ENCODE data around the gene NOTO. TPM values are rescaled to one million over a fixed set of nuclear protein-coding genes. Genes with fewer than 3 reads are reported as not detected.

NOTO gene
- total RNA-seq, 1 experiment from 2014 or later = 0.66 TPM

GRCh38 chr2:73253901-73254300 is 51.5 kb downstream of the NOTO start:
- no peak overlapping the region for H3K4me2 ChIP-seq (ENCODE audit: insufficient read depth, insufficient read length, low read length)
- H4K8ac ChIP-seq (replicated peaks; ENCODE audit: insufficient read length, low read depth, low read length) = no peak overlapping the region
- H2BK12ac ChIP-seq (ENCODE audit: insufficient read length, low read depth, low read length) = no peak overlapping the region
- H3K79me2 ChIP-seq (ENCODE audit: insufficient read depth, low read length) = no peaks in the 10 kb centered on the region
- no peak overlapping the region for H3K4me3 Mint-ChIP-seq
- no peak overlapping the region for H3K23ac ChIP-seq (ENCODE audit: insufficient read length, low read depth, low read length)
- H3K56ac ChIP-seq (ENCODE audit: insufficient read length, low read depth, low read length) = no peak overlapping the region
- H2BK15ac ChIP-seq (ENCODE audit: low read depth, low read length) = no peak overlapping the region
- no peak overlapping the region for H3K18ac ChIP-seq (ENCODE audit: insufficient read length, low read depth, low read length)
- H4K20me1 ChIP-seq (ENCODE audit: control insufficient read depth, insufficient read depth, insufficient read length) = no peaks in the 10 kb centered on the region
- H3K4me1 Mint-ChIP-seq = peaks cover 10 to 16% of the 10 kb centered on the region in 2 experiments
- H3T11ph ChIP-seq (ENCODE audit: low read length) = no peak overlapping the region
- H2BK120ac ChIP-seq (ENCODE audit: low read depth, low read length, poor library complexity, severe bottlenecking) = no peak overlapping the region
- no peak overlapping the region for H2AFZ ChIP-seq (ENCODE audit: low read length)
- H3K9ac ChIP-seq (ENCODE audit: extremely low read depth, insufficient read length, low read length) = no peak overlapping the region
- H3K27ac ChIP-seq (ENCODE audit: insufficient read length, low read depth, low read length) = no peak overlapping the region
- H3K9me3 Mint-ChIP-seq = no peaks in the 10 kb centered on the region; a peak in 1 of 5 replicates
- no peak overlapping the region for H4K5ac ChIP-seq (ENCODE audit: insufficient read length, low read depth, low read length)
- H4K91ac ChIP-seq (ENCODE audit: insufficient read length, low read depth, low read length) = no peak overlapping the region
- no peaks in the 10 kb centered on the region for H3K27me3 Mint-ChIP-seq (ENCODE audit: low read depth)
- peaks cover 36 to 61% (median 45%) of the 10 kb centered on the region in 3 experiments for H3K36me3 Mint-ChIP-seq (ENCODE audit: insufficient read depth in 1 of 3, low read depth in 3 of 3)
- no peak overlapping the region for H3K14ac ChIP-seq (ENCODE audit: insufficient read depth, low read length)
- H3K4ac ChIP-seq (ENCODE audit: low read depth, low read length) = no peak overlapping the region
- H2BK20ac ChIP-seq (ENCODE audit: low read depth, low read length, poor library complexity, severe bottlenecking) = no peak overlapping the region
- no peak for TF ChIP-seq CTCF (conservative IDR thresholded peaks at IDR 0.05)
- DNase-seq = no peak
- no peaks in the 10 kb centered on the region for H3K4me1 ChIP-seq (ENCODE audit: insufficient read depth, low read length)
- no peaks in the 10 kb centered on the region for H3K27me3 ChIP-seq (ENCODE audit: insufficient read depth, low read length)
- H2AK5ac ChIP-seq (ENCODE audit: insufficient read length, low read length) = no peak overlapping the region
- no peaks in the 10 kb centered on the region for H3K9me3 ChIP-seq (ENCODE audit: control insufficient read depth, low read depth, low read length)
- no CpG with 5 or more reads among the region's 3 CpGs for WGBS (ENCODE audit: extremely low coverage, insufficient read length, low lambda C conversion rate)
- H2BK5ac ChIP-seq (ENCODE audit: insufficient read length, low read length) = no peak overlapping the region
- no peaks in the 10 kb centered on the region for H3K23me2 ChIP-seq (ENCODE audit: insufficient read length, low read depth, low read length, poor library complexity, severe bottlenecking)
- H3K27ac Mint-ChIP-seq = peak overlapping the region in 1 of 3 experiments; percentile 61; a peak in 1 of 7 replicates
- H3K79me1 ChIP-seq (ENCODE audit: insufficient read depth, low read depth, low read length, poor library complexity, severe bottlenecking) = no peaks in the 10 kb centered on the region

Data from H9 (cell line).